Activated CD8-positive, alpha-beta memory T cell treated with anti-CD3 and anti-CD28 coated beads, Interleukin-2, amount 50 U/mL, for 1 hour (primary cell): ENCODE data around the gene ZNF536.
"Not testable (repeated sequence)": the region's sequence is repeated elsewhere in the genome, so short reads cannot be mapped to it uniquely, and the experiment has no call there.

Experiments used
- DNase-seq: peaks from one replicate; pipeline ENCODE4 v3.0.0-alpha.2; 2020; ENCODE audit errors: extremely low read depth

Gene ZNF536

DNA sequence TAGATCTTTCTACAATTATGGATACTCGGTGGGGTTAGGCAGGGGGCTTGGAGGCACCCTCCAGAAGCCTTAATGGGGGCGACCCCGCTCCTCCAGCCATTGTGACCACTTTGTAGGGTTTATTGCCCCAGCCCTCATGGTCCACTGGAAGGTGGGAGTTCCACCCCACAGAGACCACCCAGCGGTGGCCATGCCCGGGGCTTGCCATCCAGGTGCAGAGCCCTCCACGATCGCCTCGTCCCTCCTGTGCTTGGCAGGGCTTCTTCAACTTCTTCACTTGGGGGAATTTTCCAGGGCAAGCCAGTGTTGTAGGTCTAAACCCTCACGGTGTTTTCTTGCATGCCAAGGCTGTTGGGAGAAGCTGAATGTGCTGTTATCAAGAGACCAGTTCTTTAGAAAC, 16.1 kb downstream of the ZNF536 start:
- no peak for DNase-seq

DNA sequence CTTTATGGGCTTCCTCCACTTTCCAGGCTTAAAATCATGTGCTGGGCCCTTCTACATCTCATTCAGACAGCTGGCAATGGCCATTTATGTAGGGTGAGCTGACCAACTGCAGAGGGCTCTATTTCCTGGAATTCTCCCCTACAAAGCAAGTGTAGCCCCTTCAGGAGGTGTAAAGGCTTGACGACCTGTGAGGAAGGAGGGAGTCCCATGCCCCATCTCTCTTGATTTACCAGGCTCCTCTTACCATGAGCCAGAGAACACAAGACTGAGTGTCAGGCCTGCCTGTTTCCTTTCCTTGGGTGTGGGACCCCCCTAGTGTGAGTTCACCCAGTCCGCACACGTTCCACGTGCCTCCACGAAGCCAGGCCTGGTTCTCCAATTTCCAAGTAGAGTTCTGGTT, 16.6 kb downstream of the ZNF536 start:
- no peak for DNase-seq

DNA sequence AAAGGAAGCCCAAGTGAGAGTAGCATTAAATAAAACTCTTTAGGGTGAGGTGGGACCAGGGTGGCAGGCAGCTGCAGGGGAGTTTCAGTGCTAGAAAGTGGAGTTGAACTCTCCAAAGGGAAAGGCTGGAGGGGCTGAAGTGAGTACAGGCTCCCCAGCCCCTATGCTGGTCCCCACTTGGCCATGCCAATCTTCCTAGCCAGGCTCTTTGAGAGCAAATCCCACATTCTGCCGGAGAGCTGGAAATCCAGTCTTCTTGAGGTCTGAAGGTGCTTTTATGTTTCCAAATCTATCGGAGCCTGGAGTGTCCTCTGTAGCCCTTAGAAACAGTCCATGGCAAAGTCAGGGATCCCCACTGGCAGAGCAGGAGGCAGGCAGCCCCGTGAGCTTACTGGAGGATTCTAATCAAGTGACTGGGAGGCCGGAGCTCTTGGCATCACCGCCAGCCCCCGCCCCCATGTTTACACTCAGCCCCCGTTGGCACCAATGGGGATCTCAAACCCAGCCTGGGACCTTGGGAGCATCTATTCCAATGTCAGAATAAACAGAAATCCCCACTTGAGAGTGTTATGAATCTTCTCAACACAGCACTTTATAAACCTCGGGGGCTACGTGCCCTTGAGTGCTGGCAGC, 18.3 kb downstream of the ZNF536 start:
- no peak for DNase-seq

DNA sequence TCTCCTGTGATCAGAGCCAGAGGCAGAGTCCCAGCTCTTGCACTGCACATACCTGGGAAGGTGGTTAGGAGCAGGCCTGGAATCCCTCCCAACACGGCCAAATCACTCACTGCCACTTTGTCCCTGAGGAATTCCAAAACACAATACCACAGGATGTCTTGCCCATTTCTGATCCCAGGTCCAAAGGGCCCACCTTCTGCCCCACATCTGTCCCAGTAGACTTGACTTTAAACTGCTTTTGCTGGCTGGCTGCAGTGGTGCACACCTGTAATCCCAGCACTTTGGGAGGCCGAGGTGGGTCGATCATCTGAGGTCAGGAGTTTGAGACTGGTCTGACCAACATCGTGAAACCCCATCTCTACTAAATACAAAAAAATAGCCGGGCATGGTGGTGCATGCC, 18.9 kb downstream of the ZNF536 start:
- DNase-seq = no peak

DNA sequence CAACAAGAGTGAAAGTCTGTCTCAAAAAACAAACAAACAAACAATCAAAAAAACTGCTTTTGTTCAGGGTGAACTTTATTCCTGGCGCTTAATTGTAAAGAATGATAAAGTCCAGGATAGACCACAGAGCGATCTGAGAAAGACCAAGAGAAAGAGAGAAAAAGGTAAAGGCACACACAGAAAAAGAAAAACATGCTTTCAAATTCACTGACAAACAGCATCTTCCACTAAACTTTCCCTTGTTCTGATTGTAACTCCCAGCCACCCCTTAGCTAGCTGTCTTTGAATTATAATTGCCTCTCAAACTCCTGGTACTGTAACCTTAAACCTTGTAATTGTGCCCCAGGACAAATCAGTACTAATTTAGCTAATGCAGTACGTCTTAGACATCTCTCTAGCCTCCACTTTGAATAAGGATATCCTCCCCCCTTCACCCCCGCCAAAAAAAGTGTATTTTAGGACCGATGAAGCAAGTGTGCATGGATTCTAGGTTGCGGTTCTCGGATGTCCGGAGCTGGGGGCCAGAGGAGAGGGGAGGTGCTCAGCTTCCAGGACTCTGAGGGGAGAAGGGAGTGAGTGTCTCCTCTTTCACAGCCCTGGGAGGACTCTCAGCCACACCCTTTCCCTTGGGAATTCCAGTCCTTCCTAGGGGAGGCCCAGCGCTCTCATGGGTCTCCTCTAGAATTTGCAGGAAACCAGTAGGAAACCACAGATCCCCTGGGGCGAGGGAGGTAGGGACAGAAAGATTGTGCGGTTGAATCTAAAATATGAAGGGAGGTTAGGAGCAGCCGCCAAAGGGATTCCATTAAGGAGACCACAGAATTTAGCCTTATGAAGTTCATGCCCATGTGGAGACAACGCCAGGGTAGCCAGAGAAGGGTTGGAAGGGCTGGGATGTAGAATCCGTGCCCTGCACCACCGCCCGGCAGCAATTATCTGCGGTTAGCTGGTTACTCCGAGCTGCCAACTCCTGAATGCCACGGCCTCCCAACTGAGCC, 19.7 kb downstream of the ZNF536 start:
- no peak for DNase-seq

DNA sequence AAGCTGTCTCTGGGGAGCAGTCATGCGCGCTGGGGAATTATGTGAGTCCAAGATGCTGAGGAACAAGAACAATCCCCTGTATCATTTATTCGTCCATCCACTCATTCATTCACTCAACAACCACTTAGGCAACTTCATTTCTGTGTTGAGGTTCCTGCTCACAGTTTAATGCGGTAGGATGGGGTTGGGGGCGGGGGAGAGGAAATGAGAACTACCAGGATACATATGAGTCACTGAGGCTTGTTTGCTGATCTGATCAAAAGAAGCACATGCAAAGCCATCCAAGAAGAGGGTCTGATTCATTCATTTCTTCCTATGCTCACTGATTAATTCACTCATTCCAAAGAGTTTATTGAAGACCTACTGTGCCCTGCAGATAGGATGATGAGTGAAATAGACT, 20.9 kb downstream of the ZNF536 start:
- no peak for DNase-seq

DNA sequence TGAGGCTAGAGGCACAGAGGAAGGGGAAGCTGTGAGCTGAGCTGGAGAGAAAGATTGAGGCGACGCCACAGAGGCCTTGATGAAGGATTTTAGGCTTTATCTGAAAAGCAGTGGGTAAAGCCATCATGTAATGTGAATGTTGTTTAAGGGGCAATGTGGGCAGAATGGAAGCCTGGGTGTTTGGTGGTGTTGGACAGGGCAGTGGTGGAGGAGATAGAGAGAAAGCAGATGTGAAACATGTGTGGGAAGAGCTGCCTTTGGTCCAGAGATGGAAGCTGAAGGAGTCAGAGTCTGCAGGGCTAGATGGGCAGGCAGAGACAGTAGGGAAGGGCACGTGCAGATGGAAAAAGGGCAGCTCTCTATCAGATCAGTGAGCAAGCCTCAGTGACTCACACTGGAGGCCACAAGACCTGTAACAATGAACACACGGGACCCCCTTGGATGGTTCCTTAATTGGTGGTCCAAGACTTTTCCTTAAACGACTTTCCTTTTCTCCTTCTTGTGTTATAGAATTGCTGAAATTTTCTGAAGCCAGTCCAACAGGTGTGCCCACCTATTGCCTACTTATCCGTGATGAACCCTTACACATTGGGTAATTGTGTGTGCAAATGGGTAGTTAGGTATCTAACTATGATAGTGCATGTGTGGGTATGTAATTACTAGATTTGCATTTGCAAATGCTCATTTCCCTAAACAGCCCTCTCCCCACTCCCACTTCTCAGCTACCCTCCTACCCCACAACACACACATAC, 21.7 kb downstream of the ZNF536 start:
- DNase-seq = no peak

DNA sequence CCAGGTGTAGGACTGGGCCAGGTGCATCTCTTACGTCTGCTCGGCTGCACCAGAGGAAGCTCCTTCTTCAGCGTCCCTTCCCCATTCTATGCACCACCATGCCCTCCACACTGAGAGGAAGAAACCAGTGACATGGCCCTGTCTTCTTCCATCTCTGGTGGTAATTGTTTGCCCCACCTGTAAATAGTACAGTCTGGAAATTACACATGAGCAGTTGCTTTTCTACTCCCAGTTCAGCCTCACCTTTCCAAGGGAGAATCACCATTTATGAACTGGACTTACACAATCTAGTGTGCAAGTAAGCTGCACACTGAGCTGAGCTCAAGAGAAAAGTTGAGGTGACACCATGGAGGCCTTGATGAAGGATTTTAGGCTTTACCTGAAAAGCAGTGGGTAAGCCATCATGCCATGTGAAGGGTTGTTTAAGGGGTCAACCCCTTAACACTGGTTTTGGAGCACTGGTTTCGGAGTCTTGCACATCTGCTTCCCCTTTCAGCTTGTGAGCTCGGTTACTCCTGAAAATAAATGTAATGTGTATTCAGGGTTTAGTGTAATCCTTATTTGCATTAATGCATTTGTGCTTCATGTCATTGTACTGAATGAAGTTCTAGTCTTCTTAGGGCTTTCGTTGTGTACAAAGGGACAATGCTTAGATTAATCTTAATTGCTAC, 22.4 kb downstream of the ZNF536 start:
- no peak for DNase-seq

DNA sequence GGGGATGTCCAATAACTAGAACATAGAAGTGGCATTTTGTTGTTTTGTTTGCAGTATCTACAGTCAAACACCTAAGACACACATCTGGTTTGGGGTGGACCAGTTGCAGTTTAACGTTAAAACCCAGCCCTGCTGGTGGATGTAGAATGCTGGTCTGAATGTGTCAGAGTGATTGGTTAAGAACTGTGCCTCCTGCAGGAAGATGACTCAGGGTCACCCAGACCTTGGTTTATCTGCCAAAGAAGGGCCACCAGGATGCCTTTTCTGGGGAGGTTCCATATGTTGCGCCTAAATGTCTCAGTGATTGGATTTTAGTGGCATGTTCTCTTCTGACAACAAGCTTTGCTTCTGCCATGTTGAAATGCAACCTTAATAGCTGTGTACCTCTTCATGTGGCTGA, 23.1 kb downstream of the ZNF536 start:
- no peak for DNase-seq

DNA sequence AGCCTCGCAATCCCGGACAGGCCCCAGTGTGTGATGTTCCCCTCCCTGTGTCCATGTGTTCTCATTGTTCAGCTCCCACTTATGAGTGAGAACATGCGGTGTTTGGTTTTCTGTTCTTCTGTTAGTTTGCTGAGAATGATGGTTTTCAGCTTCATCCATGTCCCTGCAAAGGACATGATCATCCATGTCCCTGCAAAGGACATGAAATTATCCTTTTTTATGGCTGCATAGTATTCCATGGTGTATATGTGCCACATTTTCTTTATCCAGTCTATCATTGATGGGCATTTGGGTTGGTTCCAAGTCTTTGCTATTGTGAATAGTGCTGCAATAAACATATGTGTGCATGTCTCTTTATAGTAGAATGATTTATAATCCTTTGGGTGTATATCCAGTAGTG, 26.4 kb downstream of the ZNF536 start:
- not testable (repeated sequence) for DNase-seq

DNA sequence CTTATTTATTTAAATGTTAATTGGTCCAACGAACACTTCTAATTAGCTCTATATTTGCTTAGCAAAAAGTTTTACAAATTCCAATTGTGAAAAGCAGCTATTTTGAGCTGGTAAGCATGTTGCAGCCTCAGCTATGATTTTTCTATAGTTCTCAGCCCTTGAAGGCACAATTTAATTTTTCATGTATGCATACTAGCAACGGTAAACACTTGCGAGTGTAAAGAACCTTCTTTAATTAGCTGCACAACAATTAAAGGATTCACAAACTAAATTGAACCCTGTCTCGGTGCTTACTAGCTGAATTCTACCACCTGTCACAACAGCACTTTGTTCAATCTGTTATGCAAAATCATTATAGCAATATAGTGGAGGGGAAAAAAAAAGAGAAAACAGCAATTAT, 29.8 kb downstream of the ZNF536 start:
- DNase-seq = no peak

DNA sequence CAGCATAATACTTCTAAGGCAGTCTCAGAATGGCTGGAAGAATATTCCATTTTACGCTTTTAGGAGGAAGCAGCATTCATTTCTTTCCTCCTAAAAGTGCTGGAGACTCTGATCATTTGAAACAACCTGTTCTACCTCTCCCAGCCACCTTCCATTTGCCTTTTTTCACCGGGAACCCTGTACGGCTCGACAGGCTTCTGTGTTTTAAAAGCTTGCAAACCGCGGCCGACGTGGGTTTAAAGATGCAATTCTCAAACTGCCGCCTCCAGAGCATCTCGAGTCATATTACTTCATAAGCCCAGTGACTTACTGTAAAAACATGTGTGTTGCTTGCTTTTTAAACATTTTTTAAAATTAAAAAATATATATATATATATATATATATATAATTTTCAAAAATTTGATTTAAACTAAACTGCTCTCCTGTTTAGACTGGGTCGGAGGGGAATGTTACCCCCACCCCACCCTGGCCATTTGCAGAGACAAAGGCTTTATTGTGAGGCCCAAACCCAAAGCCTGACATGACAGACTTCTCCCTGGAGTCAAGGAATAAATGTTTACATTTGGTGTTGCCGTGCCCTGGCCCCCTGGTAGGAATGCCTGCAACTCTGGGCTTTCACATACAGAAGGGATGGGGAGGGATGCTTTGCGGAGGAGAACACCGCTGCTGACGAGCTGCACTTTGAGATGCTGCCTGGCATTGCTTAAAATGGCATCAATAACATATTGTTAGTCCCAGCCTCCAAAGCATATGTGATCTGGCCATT, 30.4 kb downstream of the ZNF536 start:
- DNase-seq = no peak

DNA sequence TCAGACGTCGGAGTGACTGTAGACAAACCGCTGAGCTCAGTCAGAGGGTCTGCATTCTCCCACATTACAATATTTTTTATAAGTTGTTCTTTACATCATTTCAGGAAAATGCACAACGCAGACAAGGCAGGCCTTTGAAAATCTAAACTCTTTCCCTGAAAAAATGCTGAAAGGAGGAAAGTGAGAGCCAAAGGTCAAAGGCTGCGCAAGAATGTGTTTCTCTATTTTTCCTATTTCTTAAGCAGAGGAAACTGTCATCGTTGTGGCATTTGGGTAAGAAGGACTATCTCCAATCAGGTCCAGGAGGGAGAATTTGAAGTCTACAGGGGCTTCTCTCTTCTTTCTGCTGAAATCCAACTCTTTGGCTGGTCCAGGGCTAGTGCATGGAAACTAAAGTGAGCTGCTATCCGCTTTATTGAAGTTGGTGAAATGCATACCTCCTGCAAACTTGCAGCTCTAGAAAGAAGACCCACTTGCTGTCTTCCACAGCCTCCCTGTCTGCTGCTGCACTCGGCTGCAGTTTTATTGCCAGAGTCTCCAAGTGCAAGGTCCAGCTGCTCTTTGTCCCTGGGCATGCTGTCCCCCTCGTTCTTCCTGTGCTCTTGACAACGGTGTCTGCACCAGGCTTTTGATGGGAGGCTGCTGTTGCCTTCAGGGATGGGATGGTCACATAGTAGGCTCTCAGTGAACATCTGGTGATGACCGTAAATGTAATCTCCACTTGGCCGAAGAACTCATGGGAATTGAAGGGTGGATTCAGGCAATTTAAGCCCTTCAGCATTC, 31.2 kb downstream of the ZNF536 start:
- DNase-seq = no peak

DNA sequence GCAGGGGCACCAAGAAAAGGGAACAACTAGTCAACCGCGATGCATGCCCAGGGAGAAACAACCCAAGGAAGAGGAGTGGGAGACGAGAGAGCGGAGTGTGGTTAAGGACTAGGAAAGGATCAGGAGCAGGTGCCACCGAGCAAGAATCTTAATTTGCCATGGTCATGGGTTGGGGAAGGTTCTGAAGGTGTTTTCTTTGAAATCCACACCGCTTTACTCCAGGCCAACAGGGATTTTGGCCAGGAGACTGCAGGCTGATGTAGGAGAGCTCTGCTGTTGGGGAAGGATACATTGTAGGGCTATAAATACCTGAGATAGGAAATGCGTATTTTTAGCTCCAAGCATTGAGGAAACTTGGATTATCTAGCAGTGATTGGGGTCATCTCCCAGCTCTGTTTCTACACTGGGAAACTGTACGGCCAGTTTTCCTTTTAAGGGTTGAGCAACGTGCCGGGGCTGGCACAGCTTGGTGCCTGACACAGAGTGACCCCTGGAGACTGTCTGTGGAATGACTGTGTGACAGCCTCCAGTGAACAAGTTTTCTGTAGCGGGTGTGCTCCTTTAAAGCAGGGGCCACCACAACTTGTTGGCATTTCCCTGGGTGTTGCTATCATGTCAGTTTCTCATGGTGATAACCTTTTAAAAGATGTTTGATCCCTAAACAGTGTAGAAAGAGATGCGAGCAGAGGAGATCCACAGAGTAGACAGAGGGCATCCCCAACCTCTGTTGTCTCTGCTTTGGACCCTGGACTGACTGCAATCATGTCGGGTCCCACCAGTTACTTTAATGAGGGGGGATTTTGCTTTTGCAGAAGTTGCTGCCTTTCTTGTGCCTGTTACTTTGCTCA, 34.3 kb downstream of the ZNF536 start:
- no peak for DNase-seq

DNA sequence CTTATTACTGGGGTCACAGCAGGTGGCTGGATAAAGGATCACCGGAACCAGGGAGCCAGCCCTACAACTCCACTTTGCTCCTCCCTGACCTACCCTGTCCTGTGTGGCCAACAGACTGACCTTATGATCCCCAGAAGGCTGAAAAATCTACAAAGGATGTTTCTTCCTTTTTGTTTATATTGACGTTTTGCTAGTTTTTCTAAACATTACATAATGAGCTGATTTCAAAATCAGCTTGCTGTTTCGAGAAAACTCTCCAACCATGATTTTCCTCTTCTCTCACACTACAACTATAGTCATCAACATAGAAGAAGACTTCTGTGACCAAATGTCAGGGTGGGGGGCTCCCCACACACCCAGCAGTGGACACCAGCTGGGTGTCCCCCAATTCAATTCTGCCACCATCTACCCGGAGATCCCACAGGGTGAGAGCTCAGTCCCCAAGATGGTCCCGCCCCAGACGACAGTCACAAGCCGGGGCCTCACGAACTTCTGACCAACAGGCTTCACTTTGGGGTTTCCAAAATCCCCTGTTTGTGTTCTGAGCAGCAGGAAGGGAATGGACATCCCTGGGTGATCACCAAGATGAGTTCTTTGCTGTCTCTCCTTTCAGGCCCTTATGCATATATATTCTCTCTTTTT, 35.0 kb downstream of the ZNF536 start:
- no peak for DNase-seq

DNA sequence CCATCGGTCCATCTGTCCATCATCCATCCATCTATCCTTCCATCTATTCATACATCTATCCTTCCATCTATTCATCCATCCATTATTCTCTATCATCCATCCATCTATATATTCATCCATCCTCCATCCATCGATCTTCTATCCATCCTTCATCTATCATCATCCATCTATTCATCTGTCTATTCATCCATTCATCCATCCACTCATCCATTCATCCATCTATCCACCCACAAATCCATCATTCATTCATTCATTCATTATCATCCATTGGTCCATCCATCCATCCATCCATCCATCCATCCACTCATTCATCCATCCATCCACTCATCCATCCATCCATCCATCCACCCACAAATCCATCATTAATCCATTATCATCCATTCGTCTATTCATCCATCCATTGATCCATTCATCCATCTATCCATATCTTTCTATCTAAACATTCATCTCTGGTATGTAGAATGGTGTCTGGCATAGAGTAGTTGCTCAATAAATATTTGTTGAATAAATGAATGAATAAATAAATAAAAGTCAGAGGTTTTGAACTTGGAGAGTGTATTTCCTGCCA, 36.6 kb downstream of the ZNF536 start:
- no peak for DNase-seq

DNA sequence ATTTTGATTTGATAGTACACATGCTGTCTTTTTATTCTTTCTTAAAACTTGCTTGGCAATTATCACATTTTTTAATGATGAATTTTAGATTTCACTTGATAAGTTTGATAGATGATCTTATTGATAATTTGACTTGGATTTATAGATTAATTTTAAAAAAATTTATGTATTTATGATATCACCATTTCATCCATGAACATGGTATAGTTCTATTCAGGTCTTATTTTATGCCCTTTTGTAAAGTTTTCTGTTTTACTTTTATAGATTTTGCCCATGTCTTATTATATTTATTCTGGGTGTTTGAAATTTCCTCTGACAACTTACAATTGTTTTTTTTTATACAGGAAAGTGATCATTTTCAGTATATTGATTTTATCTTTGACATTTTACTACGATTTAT, 39.5 kb downstream of the ZNF536 start:
- DNase-seq = no peak

DNA sequence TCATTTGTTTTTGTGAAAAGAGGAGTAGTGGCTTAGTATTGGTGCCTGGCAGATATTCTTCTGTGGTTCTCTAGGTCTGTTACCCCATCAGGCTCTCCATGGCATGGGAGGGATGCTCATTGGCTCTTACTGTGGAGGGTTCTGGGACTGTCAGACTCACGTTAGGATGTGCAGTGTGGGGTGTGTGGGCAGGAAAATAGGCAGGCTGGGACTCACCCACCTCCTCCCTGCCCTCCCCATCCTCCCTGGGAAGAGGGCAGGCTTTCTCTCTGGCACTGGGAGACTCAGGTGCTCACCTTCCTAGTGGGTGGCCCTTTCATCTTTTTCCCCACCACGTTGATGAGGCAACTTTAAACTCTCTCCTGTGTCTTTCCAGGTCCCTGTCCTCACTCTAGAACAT, 44.2 kb downstream of the ZNF536 start:
- no peak for DNase-seq

DNA sequence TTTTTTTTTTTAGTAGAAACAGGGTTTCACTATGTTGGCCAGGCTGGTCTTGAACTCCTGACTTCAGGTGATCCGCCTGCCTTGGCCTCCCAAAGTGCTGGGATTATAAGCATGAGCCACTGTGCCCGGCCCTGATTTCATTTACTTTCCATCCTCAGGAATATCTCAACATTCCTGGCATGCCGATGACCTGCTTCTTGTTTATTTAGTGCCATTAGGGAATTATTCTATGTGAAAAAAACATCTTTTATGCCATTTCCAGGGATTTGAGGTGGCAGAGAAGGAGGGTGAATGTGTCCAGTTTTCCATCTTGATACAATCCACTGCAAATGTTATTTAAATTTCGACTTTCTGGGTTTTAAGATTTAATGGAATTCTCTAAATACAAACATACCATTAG, 45.0 kb downstream of the ZNF536 start:
- DNase-seq = not testable (repeated sequence)
